Stimulated activated CD8-positive, alpha-beta memory T cell treated with anti-CD3 and anti-CD28 coated beads, Interleukin-7, amount 100 ng/mL, for 1 hour (primary cell): ENCODE measurements around the gene PRMT3.
"Not testable (repeated sequence)": the region's sequence is repeated elsewhere in the genome, so short reads cannot be mapped to it uniquely, and the experiment has no call there.

ENCODE experiments used
- DNase-seq, 2 donors: peaks; one replicate each; pipeline ENCODE4 v3.0.0-alpha.2; 2020; ENCODE audit warnings: low read depth in 2 of 2

Gene PRMT3

GRCh38 chr11:20457934-20458680 lies 70.6 kb downstream of the PRMT3 start:
- DNase-seq, result no peak

GRCh38 chr11:20458905-20459632 lies 71.6 kb downstream of the PRMT3 start:
- DNase-seq, result no peak

GRCh38 chr11:20459865-20460264 lies 72.3 kb downstream of the PRMT3 start:
- DNase-seq, result no peak

GRCh38 chr11:20464518-20464917 lies 77.0 kb downstream of the PRMT3 start:
- no peak for DNase-seq

- DNase-seq, result no peak
Observed at GRCh38 chr11:20467487-20468185, 80.1 kb downstream of the PRMT3 start.

- no peak for DNase-seq
Observed at GRCh38 chr11:20470348-20470747, 82.8 kb downstream of the PRMT3 start.

GRCh38 chr11:20471929-20472328 lies 84.4 kb downstream of the PRMT3 start:
- not testable (repeated sequence) for DNase-seq

GRCh38 chr11:20474176-20474881 lies 86.8 kb downstream of the PRMT3 start:
- DNase-seq, result no peak

- DNase-seq, result no peak
Observed at GRCh38 chr11:20474882-20475517, 87.5 kb downstream of the PRMT3 start.

GRCh38 chr11:20477418-20478090 lies 90.0 kb downstream of the PRMT3 start:
- no peak for DNase-seq

- no peak for DNase-seq
Observed at GRCh38 chr11:20479513-20479912, 92.0 kb downstream of the PRMT3 start.

- DNase-seq, result no peak
Observed at GRCh38 chr11:20483931-20484330, 96.4 kb downstream of the PRMT3 start.

GRCh38 chr11:20484416-20484815 lies 96.9 kb downstream of the PRMT3 start:
- DNase-seq, result not testable (repeated sequence)

- DNase-seq, result no peak
Observed at GRCh38 chr11:20488352-20488751, 100.8 kb downstream of the PRMT3 start.

- DNase-seq, result no peak
Observed at GRCh38 chr11:20489948-20490347, 102.4 kb downstream of the PRMT3 start.

- no peak for DNase-seq
Observed at GRCh38 chr11:20493340-20493739, 105.8 kb downstream of the PRMT3 start.

- no peak for DNase-seq
Observed at GRCh38 chr11:20497124-20497792, 109.7 kb downstream of the PRMT3 start.

GRCh38 chr11:20501252-20501651 lies 113.7 kb downstream of the PRMT3 start:
- DNase-seq, result no peak

GRCh38 chr11:20501971-20502370 lies 114.5 kb downstream of the PRMT3 start:
- DNase-seq, result no peak

GRCh38 chr11:20511982-20512381 lies 124.5 kb downstream of the PRMT3 start:
- DNase-seq, result no peak
